Measurements from ENCODE around the gene SLC35F1.

The SLC35F1 gene

DNA sequence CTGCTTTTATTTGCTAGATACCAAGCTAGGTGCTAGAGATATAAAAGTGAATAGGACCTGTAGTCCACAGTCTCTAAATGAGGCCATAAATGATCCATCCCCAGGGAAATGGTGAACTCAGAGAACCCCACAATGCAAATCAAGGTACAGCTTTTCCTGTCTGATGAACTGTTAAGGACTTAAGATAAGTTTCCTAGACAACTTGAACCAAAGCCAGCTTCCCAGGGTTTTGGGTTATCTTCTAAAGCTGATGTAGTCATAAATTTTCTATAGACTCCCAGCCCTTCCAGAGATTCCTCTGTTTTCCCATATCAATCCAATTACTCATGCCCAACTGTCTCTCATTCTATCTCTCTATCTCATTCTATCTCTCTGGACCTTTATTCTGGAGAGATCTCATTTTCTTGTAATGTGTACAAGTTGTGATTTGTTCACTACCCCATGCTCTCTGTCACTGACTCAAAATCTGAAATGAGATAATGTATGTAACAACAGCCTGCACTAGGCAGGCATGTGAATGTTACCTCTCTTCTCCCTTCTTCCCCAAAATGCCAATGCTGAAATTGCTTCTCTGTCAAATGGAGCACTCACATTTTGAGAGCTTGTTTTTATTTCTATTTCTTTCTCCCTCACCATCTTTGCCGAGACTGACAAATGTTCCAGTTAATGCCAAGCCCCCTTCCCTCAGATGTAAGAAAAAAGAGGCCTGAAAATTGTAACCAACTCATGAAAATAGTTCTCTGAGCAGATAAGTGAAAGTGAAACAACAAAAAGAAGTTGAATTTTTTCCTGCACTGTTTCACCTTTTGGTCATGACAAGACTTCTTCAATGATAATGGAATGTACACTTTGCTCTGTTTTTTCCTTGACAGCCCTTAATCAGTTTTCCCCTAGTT, 279.9 kb downstream of the SLC35F1 start:
- no peak for DNase-seq (ENCODE audit: low spot score)
- no peak for FAIRE-seq

DNA sequence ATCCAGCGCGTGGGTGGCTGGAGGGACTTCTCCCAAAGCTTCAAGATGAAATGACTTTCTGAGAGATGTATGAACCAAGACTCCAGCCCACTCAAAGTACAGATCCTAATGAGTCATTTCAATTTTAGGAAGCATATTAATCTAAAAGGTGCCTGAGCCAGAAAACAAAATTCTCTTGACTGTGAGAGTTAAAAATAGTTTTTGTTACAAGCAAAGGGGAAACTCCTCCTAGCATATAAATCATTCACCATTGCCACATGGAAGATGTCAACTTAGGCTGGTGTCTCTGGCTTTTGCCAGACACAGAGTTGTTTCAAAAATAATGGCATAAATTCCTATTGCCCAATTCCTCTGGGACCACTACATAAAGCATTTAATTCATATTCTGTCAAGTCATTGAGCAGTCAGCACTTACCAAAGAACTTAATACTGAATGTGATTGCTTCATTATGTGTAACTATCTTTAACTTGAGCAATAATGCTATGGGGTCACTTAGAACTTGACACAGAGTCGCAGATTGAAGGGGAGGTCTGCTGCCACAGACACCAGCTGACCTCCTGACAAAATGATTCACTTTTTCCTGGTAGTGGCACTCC, 280.6 kb downstream of the SLC35F1 start:
- DNase-seq (ENCODE audit: low spot score): no peak

DNA sequence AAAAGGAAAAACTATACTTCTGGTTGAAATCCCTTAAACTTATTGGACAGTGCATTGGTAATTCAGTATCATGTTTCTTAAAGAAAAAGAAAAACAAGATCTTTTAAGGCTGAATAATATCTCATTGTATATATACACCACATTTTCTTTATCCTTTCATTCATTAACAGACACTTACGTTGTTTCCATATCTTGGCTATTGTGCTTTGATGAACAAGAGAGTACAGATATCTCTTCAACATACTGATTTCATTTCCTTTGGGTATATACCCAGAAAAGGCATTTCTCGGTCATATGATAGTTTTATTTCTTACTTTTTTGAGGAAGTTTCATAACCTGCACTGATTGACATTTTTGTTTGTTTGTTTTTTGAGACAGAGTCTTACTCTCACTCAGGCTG, 281.5 kb downstream of the SLC35F1 start:
- DNase-seq (ENCODE audit: low spot score): no peak
- no peak for FAIRE-seq

More for the DNA sequence above, 280.6 kb downstream of the SLC35F1 start:
- no peak for FAIRE-seq

DNA sequence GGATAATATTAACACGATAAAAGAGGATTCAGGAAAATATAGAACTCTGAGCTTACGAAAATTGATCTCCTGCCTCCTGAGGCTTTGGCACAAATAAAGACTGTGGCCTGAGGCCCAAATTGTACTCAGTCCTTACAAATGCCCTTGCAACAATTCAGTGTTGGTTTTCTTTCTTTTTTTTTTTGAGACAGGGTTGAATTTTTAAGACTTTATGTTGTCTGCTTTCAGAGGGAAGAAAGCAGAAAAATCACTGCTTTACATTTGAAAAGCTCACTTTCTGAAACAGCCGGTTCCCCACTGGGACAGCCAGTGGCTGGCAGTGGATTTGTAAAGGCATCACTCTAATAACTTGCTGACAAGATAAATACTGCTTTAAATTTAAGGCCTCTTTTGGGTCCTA, 290.5 kb downstream of the SLC35F1 start:
- no peak for FAIRE-seq

DNA sequence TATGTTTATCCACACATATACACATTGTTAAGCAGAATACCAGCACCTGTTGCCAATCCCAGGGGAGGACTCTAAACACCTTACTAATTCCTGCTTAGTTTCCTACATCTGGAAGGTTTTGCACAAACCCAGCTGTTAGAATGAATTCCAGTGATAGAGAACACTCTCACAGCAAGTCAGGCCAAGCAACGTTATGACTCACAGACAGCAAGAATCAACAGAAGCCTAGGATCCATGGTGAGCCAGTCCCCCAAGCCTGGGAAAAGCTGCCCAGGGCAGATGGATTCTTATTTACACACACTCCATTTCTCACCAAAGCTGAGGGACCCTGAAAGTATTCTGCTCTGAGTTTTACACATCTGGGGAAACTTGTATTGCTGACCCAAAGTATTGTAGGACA, 291.7 kb downstream of the SLC35F1 start:
- FAIRE-seq (no peak), DNase-seq (ENCODE audit: low spot score) (no peak)

More for the DNA sequence above, 290.5 kb downstream of the SLC35F1 start:
- no peak for DNase-seq (ENCODE audit: low spot score)

DNA sequence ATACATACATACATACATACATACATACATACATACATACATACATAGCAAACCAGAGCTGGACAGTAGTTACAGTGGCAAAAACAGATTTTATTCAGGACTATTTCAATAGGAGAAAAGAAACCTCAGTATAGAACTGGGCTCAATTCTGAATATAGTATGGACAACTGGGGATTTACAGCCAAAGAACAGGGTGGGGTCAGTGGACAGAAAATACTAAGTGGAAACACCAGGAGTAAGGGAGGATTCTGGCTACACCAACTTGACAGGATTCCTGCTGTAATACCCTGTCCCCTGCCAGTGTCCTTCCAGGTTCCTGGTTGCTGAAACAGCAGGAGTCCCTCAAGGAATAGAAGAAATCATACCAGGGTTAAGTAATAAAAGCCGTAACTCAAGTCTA, 293.1 kb downstream of the SLC35F1 start:
- DNase-seq (ENCODE audit: low spot score): no peak
- FAIRE-seq: no peak

DNA sequence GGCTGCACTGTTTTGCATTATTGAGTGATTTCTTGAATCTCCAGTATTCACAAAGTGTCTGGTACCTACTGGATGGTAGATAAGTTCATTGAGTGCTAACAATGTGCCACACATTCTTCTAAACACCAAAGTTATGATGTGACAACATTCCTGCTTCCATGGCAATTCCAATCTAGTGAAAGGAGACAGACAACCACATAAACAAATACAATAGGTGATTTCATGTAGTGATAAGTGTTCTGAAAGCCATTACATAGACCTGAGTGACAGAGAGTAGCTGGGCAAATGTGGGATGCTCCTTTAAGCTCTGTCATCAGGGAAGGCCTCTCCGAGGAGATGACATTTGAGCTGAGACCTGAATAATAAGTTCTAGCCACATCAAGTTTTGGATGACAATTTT, 295.5 kb downstream of the SLC35F1 start:
- DNase-seq (ENCODE audit: low spot score) (no peak), FAIRE-seq (no peak)

DNA sequence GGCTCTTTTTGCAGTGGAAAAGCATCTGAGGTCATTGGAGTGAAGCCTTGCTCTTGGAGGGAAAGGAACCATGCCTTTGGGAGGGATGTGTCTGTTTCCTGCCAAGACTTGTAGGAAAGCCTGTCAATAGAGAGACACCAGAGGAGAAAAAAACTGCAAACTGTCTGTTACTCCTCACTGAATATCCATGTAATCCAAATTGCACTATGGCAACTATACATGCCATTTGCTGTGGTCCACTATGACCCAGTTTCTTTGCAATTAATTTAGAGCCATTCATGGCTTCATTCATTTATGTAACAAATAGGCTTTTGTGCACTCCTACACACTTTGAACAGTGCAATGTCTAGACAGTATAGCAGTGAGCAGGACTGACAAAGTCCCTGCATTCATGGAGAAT, 296.5 kb downstream of the SLC35F1 start:
- no peak for DNase-seq (ENCODE audit: low spot score)

DNA sequence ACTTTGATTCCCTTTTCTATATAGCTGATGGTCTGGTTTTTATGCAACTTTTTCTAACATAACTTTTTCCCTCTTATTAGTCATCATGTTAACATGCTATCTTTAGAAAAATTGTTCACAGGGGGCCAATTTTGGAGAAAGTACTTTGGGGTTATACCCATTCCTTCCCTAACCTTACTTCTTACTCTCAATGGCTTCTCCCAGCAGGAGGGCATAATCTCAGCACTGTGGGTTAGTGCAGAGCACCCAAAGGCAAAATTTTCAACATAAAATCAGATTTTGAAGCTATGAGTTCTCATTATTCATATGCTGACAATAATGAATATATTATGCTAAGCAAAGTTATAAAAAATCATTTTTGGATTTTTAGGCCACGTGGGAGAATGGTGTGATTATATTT, 299.2 kb downstream of the SLC35F1 start:
- DNase-seq (ENCODE audit: low spot score) (no peak), FAIRE-seq (no peak)

More for the DNA sequence above, 296.5 kb downstream of the SLC35F1 start:
- FAIRE-seq: no peak

DNA sequence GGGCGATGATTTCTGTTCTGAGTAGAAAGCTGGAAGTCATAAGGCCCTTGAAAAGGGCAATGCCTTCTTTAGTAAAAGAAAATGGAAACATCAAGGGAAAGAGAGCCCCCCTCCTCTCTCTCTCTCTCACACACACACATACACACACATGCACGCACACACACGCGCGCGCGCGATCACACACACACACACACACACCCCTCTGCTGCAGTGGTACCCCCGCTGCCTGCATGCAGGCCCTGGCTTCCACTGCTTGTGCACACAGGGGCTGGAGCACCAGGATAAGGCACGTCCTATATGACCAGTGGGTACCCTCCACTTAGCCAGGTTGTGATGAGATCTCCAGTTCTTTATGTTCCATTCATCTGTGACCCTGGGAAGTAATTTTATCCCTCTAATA, 300.9 kb downstream of the SLC35F1 start:
- no peak for FAIRE-seq
- no peak for DNase-seq (ENCODE audit: low spot score)

DNA sequence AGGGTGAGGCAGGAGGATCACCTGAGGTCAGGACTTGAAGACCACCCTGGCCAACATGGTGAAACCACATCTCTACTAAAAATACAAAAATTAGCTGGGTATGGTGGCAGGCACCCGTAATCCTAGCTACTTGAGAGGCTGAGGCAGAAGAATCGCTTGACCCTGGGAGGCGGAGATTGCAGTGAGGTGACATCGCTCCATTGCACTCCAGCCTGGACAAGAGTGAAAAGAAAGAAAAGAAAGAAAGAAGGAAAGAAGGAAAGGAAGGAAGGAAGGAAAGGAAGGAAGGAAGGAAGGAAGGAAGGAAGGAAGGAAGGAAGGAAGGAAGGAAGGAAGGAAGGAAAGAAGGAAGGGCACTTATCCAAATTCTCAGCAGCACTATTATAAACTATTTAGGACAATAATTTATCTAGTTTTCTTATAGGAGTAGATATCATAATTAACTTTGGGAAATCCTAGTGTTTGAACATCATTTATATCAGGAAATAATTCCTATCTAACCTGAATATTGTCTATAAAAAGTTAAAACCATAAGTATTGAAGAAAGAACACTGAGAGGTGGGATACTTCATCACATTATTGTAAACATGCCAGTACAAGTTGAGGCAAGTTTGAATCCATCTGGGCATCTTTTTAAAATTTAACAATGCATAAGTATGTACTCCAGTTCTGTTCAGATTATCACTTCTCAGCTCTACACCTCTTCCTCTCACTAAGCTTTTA, 305.5 kb downstream of the SLC35F1 start:
- FAIRE-seq: no peak
- DNase-seq (ENCODE audit: low spot score): no peak

DNA sequence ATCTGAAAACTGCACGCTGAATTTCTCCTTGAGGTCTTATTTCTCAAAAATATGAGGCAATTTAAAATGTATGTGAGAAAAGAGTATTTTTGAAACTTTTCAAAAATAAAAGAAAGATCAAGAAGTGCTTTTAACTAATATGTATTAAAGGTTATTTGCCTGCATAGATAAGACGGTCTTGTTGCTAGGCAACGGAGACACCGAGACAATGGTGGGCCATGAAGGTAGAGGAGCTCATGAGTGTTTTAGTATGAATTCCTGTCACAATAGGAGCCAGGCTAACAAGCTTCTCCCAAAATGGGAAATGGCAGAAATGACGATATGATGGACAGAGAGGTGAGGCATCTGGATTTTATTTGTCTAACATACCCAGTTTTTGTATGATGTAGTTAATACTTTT, 308.2 kb downstream of the SLC35F1 start:
- FAIRE-seq (no peak), DNase-seq (ENCODE audit: low spot score) (no peak)

DNA sequence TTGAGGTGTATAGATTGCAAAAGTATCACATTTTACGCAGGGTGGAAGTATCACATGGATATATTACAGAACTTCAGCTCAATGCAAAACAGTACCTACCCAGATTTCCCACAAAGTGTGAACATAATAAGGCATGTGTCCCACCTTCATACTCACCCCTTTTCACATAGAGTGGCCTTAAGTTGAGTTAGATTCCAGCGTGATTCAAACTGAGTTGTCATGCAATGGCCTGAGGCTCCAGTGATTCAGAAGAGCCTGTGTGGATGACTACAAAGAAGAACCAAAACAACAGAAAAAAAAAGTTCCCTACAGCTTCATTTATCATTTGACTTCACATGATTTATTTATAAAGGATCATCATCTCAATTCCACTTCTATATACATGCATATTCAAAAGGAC, 309.7 kb downstream of the SLC35F1 start:
- FAIRE-seq (no peak), DNase-seq (ENCODE audit: low spot score) (no peak)

DNA sequence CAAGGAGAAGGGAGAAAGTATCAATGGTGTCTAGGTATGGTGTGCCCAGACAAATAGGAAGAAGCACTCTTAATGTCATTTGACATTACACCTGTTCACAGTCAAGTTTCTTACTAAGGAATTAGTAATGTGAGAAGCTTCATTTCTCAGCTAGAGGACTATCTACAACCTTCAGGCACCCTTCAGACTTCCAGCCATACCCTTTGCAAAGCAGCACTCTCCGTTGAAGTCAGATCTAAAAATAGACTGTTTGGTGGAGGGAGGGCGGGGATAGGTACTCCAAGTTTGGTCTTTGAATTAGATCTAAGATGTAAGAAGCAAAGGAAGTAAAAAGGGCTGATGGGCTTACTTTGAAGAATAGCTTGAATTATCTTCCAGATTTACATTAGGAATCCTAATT, 311.1 kb downstream of the SLC35F1 start:
- FAIRE-seq (no peak), DNase-seq (ENCODE audit: low spot score) (no peak)

DNA sequence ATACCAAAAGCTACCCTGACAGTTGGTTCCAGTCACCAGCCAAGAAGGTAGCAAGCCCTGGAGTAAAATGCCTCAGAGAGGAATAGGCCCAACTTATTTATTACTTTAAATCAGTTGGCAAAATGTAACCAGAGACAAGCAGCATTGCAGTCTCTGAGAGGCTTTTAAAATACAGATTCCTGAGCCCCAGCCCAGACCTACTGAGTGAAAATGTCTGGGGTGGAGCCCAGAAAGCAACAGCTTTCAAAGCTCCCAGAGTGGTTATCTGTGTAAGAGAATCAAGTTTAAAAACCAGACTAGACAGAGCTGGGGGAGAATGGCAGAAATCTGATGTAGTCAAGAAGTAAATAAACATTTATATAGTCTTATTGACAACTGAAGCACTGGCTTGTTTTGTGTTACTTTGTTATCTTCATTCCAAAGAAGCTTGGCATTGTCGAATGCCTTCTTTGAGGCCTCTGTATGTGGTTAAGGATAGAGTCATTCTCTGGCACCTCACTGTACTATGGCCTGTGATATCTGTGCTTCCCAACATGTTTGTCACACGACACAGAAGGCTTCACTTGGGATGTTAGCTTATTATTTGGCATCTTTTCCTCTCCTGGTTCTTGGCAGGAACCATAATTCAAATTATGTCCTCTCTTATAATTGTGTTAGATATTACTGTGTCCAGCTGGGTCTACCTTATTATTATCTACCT, 313.5 kb downstream of the SLC35F1 start:
- no peak for DNase-seq (ENCODE audit: low spot score)
- FAIRE-seq: no peak

DNA sequence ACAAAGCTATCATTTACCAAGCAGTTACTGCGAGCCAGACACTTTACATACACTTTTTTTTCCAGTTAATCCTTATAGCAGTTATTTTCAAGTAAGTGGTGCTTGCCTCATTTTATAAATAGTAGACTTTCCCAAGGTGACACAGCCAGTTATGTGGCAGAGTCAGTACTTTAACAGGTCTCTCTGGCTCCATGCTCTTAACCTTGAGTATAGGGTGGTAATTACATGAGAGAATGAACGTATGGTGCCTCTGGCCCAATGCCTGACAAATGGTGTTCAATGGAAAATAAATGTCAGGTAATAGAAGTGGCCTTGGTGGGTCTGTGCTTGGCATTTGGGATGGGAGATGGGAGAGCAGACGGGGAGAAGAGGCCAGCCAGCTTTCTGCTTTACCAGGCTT, 316.3 kb downstream of the SLC35F1 start:
- DNase-seq (ENCODE audit: low spot score) (no peak), FAIRE-seq (no peak)

DNA sequence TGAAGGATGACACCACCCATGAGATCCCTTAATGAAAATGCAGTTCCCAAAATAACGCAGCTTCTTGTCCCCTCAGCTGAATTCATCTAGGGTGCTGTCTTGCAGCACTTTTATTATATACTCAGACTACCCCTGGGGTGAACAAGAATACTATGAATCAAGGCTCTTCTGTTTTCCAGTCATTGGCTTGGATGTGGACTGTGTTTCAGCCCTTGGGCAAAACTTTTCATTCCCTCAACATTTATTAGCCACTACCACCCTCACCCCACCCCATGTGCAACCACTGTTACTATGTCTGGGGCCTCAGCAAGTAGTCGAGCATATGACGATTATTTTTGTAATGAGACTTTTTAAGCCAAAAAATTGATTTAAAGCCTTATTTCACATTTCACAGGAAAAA, 321.8 kb downstream of the SLC35F1 start:
- DNase-seq (ENCODE audit: low spot score) (no peak), FAIRE-seq (no peak)

DNA sequence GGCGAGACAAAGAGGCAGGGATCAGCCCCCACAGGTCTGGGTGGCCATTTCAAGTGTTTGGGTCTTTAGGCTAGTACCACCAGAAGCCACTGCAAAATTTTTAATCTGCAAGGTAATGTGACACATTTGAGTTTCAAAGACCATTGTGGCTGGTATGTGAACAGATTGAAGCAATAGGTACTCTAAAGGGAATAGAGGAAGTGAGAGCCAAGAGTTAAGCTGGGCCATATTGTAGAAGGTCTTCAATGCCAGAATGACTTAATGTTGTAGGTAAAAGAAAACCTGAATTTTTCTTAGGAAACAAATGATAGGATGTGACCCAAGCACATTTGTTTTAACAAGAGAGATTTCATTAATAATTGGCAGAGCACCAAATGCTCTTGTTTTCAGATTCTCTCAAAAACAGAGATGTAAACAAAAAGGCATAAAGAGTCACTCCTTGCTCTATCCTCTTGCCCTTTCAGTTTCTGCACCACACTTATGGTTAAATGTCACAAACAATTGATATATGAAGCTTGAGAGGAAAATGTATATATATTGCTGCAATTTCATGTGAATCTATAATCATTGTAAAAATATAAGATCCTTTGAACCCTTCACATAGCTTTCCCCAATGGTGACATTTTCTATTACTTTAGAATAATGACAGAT, 333.9 kb downstream of the SLC35F1 start:
- FAIRE-seq (no peak), DNase-seq (ENCODE audit: low spot score) (no peak)

DNA sequence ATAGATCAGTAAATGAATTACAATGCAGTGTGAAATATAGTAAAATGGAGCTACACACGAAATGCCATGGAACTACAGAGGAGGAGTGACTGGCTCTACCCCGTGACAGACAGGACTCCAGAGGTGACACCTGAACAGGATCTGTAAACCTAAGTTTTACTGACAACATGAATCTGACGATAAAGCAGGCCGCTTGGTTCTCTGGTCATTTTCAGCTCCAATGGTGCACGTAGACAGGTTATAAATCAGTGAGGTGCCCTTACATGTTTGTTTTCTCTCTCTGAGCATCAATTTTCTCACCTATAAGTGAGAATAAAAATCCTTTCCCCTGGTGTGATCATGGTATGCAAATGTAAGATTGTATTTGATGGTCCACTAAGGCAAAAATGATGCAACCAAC, 339.3 kb downstream of the SLC35F1 start:
- FAIRE-seq: no peak

DNA sequence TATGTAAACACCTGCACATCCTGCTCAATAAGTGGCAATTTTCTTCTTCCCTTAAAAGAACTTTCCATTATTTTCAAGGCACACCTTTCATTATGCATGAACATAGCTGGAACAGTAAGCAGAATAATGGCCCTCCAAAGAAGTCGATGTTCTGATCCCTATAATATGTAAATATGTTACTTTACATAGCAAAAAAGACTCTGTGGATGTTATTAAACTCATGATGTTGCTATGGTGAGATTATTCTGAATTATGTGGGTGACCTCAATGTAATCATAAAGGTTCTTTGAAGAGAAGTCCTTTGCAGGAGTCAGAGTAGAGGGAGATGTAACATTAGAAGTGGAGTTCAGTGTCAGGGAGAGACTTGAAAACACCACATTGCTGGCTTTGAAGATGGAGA, 341.1 kb downstream of the SLC35F1 start:
- DNase-seq (ENCODE audit: low spot score) (no peak), FAIRE-seq (no peak)

More for the DNA sequence above, 339.3 kb downstream of the SLC35F1 start:
- no peak for DNase-seq (ENCODE audit: low spot score)

DNA sequence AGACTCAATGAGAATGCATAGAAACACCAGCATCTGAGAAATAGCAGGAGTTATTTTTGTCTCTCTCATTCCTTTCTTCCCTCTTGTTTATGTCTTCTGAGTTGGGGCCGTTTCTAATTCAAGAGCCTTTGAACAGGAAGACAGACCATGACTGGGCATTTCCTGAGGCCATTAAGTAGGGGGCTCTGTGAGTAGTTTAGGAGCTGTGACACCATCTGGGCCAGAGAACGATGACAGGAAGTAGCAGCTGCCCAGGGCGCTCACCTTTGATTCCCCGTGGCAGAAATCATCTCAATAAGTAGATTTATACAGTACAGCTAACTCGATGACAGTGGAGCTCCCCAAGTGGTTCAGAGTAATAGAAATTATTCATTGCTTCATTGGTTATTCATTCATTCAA, 342.6 kb downstream of the SLC35F1 start:
- FAIRE-seq (no peak), DNase-seq (ENCODE audit: low spot score) (no peak)
